ENCODE data around the gene ZNF506.

DNA sequence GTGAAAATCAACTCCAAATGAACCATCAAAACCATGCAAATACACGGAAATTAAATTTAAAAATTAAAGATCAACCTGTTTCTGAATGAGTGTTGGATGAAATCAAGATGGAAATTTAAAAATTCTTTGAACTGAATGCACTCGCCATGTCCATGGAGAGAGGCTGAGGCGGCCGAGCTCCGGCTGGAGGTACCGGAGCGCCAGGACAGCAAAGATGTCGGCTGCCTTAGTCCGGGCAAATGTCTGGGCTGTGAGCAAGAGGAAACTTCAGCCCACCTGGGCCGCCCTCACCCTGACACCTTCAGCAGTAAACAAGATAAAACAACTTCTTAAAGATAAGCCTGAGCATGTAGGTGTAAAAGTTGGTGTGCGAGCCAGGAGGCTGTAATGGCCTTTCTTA lies 5.3 kb upstream of the ZNF506 start:
- TF ChIP-seq, protein P1, sequence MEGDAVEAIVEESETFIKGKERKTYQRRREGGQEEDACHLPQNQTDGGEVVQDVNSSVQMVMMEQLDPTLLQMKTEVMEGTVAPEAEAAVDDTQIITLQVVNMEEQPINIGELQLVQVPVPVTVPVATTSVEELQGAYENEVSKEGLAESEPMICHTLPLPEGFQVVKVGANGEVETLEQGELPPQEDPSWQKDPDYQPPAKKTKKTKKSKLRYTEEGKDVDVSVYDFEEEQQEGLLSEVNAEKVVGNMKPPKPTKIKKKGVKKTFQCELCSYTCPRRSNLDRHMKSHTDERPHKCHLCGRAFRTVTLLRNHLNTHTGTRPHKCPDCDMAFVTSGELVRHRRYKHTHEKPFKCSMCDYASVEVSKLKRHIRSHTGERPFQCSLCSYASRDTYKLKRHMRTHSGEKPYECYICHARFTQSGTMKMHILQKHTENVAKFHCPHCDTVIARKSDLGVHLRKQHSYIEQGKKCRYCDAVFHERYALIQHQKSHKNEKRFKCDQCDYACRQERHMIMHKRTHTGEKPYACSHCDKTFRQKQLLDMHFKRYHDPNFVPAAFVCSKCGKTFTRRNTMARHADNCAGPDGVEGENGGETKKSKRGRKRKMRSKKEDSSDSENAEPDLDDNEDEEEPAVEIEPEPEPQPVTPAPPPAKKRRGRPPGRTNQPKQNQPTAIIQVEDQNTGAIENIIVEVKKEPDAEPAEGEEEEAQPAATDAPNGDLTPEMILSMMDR (IDR thresholded peaks at IDR 0.05; ENCODE audit: insufficient read depth, low read length, poor library complexity, severe bottlenecking): no peak
- no peak for TF ChIP-seq EZH2phosphoT487 (conservative IDR thresholded peaks at IDR 0.05; ENCODE audit: low read length)

All from SU-DHL-6 (cell line).